NT2/D1 (cell line): ENCODE measurements around the gene ARL8A.

Experiments used
- SUZ12 ChIP-seq: IDR thresholded peaks from 2 replicates; pipeline ENCODE4 v1.6.1; 2011; ENCODE audit not compliant: insufficient read length, insufficient read depth; ENCODE audit errors: extremely low read depth
- YY1 ChIP-seq: IDR thresholded peaks from 2 replicates; pipeline ENCODE4 v1.6.1; 2011; ENCODE audit not compliant: insufficient read length, insufficient read depth
- ZNF274 ChIP-seq: IDR thresholded peaks from 2 replicates; pipeline ENCODE4 v1.6.1; 2011; ENCODE audit warnings: mild to moderate bottlenecking, low read depth, low read length

GRCh38 chr1:202134645-202135172, 9.8 kb downstream of the ARL8A start:
- no peak for TF ChIP-seq YY1
- TF ChIP-seq SUZ12, result no peak
- TF ChIP-seq ZNF274, result no peak
